ENCODE measurements around the gene CD1B. TPM values are rescaled to one million over a fixed set of nuclear protein-coding genes. Genes with fewer than 3 reads are reported as not detected.

Gene CD1B
- total and polyA plus RNA-seq, 4 donors: 0.02 to 0.30 TPM; not detected in 2

- Histone ChIP-seq H3K9ac (ENCODE audit: insufficient read depth in 1 of 2, low read length in 2 of 2) (no peak overlapping the region), H3K4me1 (ENCODE audit: control insufficient read depth in 5 of 5, insufficient read depth in 5 of 5, low read length in 5 of 5) (peaks cover 0 to 8% (median 0%) of the 10 kb centered on the region in 5 donors), H3K27me3 (ENCODE audit: control insufficient read depth in 3 of 3, insufficient read depth in 3 of 3, low read length in 2 of 3) (no peaks in the 10 kb centered on the region), H3K27ac (ENCODE audit: low read depth in 1 of 2, low read length in 1 of 2) (no peak overlapping the region), H3K36me3 (ENCODE audit: control insufficient read depth in 4 of 4, insufficient read depth in 4 of 4, low read length in 4 of 4) (no peaks in the 10 kb centered on the region), H3K9me3 (ENCODE audit: control insufficient read depth in 4 of 4, insufficient read depth in 3 of 4, low read length in 3 of 4) (no peaks in the 10 kb centered on the region), H3K4me3 (no peak overlapping the region)
- 67 to 77% methylated on average over 3 of the region's 3 CpGs for WGBS, 2 donors
- no peak for DNase-seq
- TF ChIP-seq CTCF (IDR thresholded peaks at IDR 0.05; ENCODE audit: control extremely low read depth, extremely low read depth): no peak
- no peak for ATAC-seq (ENCODE audit: insufficient read depth, low FRiP score)
Measured at GRCh38 chr1:158328426-158328825, 2.9 kb downstream of the CD1B start.

GRCh38 chr1:158327481-158327880 lies 3.9 kb downstream of the CD1B start:
- DNase-seq (no peak), ATAC-seq (ENCODE audit: insufficient read depth, low FRiP score) (no peak)
- TF ChIP-seq CTCF (IDR thresholded peaks at IDR 0.05; ENCODE audit: control extremely low read depth, extremely low read depth): no peak
- no peak overlapping the region for H3K9ac ChIP-seq (ENCODE audit: insufficient read depth in 1 of 2, low read length in 2 of 2)
- H3K9me3 ChIP-seq (ENCODE audit: control insufficient read depth in 4 of 4, insufficient read depth in 3 of 4, low read length in 3 of 4): no peaks in the 10 kb centered on the region
- H3K4me1 ChIP-seq (ENCODE audit: control insufficient read depth in 5 of 5, insufficient read depth in 5 of 5, low read length in 5 of 5): peaks cover 0 to 2% (median 0%) of the 10 kb centered on the region in 5 donors
- no peak overlapping the region for H3K4me3 ChIP-seq
- no peaks in the 10 kb centered on the region for H3K36me3 ChIP-seq (ENCODE audit: control insufficient read depth in 4 of 4, insufficient read depth in 4 of 4, low read length in 4 of 4)
- H3K27me3 ChIP-seq (ENCODE audit: control insufficient read depth in 3 of 3, insufficient read depth in 3 of 3, low read length in 2 of 3): no peaks in the 10 kb centered on the region
- H3K27ac ChIP-seq (ENCODE audit: low read depth in 1 of 2, low read length in 1 of 2): no peak overlapping the region

- Histone ChIP-seq H3K4me1 (ENCODE audit: control insufficient read depth in 5 of 5, insufficient read depth in 5 of 5, low read length in 5 of 5) (no peaks in the 10 kb centered on the region), H3K4me3 (no peak overlapping the region), H3K9ac (ENCODE audit: insufficient read depth in 1 of 2, low read length in 2 of 2) (no peak overlapping the region), H3K9me3 (ENCODE audit: control insufficient read depth in 4 of 4, insufficient read depth in 3 of 4, low read length in 3 of 4) (peaks cover 0 to 2% (median 0%) of the 10 kb centered on the region in 4 donors), H3K27me3 (ENCODE audit: control insufficient read depth in 3 of 3, insufficient read depth in 3 of 3, low read length in 2 of 3) (no peaks in the 10 kb centered on the region), H3K27ac (ENCODE audit: low read depth in 1 of 2, low read length in 1 of 2) (no peak overlapping the region), H3K36me3 (ENCODE audit: control insufficient read depth in 4 of 4, insufficient read depth in 4 of 4, low read length in 4 of 4) (no peaks in the 10 kb centered on the region)
- ATAC-seq (ENCODE audit: insufficient read depth, low FRiP score) (no peak), DNase-seq (no peak)
- 72 to 76% methylated on average over 4 of the region's 4 CpGs for WGBS, 2 donors
- TF ChIP-seq CTCF (IDR thresholded peaks at IDR 0.05; ENCODE audit: control extremely low read depth, extremely low read depth): no peak
Measured at GRCh38 chr1:158324395-158324794, 6.9 kb downstream of the CD1B start.

- Histone ChIP-seq H3K36me3 (ENCODE audit: control insufficient read depth in 4 of 4, insufficient read depth in 4 of 4, low read length in 4 of 4) (no peaks in the 10 kb centered on the region), H3K27me3 (ENCODE audit: control insufficient read depth in 3 of 3, insufficient read depth in 3 of 3, low read length in 2 of 3) (no peaks in the 10 kb centered on the region), H3K27ac (ENCODE audit: low read depth in 1 of 2, low read length in 1 of 2) (no peak overlapping the region), H3K4me1 (ENCODE audit: control insufficient read depth in 5 of 5, insufficient read depth in 5 of 5, low read length in 5 of 5) (no peaks in the 10 kb centered on the region), H3K9ac (ENCODE audit: insufficient read depth in 1 of 2, low read length in 2 of 2) (no peak overlapping the region), H3K9me3 (ENCODE audit: control insufficient read depth in 4 of 4, insufficient read depth in 3 of 4, low read length in 3 of 4) (peaks cover 0 to 2% (median 0%) of the 10 kb centered on the region in 4 donors), H3K4me3 (no peak overlapping the region)
- ATAC-seq (ENCODE audit: insufficient read depth, low FRiP score): no peak
- 61 to 81% methylated on average over 1 of the region's 1 CpG for WGBS, 2 donors
- no peak for TF ChIP-seq CTCF (IDR thresholded peaks at IDR 0.05; ENCODE audit: control extremely low read depth, extremely low read depth)
- no peak for DNase-seq
Measured at GRCh38 chr1:158323866-158324265, 7.5 kb downstream of the CD1B start.

All from lung (tissue), 12 donors.